NB4 (cell line): ENCODE measurements around the gene UNK.

ENCODE experiments used
- CTCF ChIP-seq: IDR thresholded peaks from one replicate; pipeline ENCODE4 v1.5.1; 2012; ENCODE audit warnings: low read depth, low read length
- POLR2A ChIP-seq: IDR thresholded peaks from 2 replicates; pipeline ENCODE4 v1.6.1; 2011; ENCODE audit warnings: mild to moderate bottlenecking; ENCODE audit not compliant: insufficient read length; ENCODE audit errors: extremely low read depth
- TF ChIP-seq, protein P1 (sequence below): IDR thresholded peaks from 2 replicates; pipeline ENCODE4 v1.6.1; 2011; ENCODE audit warnings: low read depth, low read length

DNA sequence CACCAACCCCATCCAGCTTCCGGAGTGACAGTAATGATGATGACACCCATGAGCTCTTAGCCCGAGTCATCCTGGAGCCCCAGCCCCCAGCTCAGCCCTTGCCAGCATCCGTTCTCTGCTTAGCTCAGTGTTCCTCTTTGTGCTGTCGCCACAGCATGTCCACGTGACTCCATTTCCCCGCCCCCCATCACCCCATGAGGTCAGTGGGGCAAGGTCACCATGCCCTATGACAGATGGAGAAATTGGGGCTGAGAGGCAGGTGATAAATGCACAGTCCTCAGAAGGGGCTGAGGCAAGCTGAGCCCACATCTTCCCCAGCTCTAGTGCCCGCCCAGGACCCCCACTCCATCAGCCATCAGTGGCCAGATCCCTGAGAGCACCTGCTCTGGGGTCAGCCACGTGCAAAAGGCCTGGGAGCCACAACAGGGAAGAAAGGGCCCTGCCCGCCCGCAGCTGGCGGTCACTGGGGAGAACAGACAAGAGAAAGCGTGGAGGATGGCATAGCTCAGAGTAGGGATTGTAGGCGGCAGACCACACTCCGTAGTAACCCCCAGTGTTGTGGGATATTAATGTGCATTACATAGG is 46.3 kb upstream of the UNK start:
- TF ChIP-seq CTCF = no peak
- no peak for TF ChIP-seq POLR2A
- TF ChIP-seq, protein P1, sequence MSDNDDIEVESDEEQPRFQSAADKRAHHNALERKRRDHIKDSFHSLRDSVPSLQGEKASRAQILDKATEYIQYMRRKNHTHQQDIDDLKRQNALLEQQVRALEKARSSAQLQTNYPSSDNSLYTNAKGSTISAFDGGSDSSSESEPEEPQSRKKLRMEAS = peak; percentile 99
